Neuronal stem cell (in vitro differentiated cells): ENCODE measurements around the gene LOXHD1.

ENCODE experiments used
- DNase-seq: peaks from one replicate; pipeline ENCODE4 v3.0.0-alpha.2; 2013; ENCODE audit warnings: low spot score
- H2AFZ ChIP-seq: one replicate; pipeline ENCODE4 v1.6.1; 2013; ENCODE audit warnings: mild to moderate bottlenecking, low read length, inconsistent platforms
- H2AK5ac ChIP-seq: 2 replicates; pipeline ENCODE4 v1.6.1; 2013; ENCODE audit warnings: low read depth, mild to moderate bottlenecking, inconsistent platforms, low read length, moderate library complexity, mixed read lengths
- H2BK120ac ChIP-seq: 2 replicates; pipeline ENCODE4 v1.6.1; 2013; ENCODE audit warnings: low read depth, mild to moderate bottlenecking, inconsistent platforms, low read length, moderate library complexity, mixed read lengths
- H2BK12ac ChIP-seq: one replicate; pipeline ENCODE4 v1.6.1; 2013; ENCODE audit warnings: low read length, inconsistent platforms
- H2BK15ac ChIP-seq: 2 replicates; pipeline ENCODE4 v1.6.1; 2013; ENCODE audit warnings: mild to moderate bottlenecking, low read length, inconsistent platforms, mixed read lengths
- H2BK5ac ChIP-seq: one replicate; pipeline ENCODE4 v1.6.1; 2013; ENCODE audit warnings: inconsistent platforms, mild to moderate bottlenecking, low read length, moderate library complexity
- H3K14ac ChIP-seq: one replicate; pipeline ENCODE4 v1.6.1; 2013; ENCODE audit warnings: low read length, inconsistent platforms
- H3K18ac ChIP-seq: 2 replicates; pipeline ENCODE4 v1.6.1; 2013; ENCODE audit warnings: low read length, inconsistent platforms
- H3K23ac ChIP-seq: 2 replicates; pipeline ENCODE4 v1.6.1; 2013; ENCODE audit warnings: low read depth, mild to moderate bottlenecking, mixed read lengths, low read length, inconsistent platforms; ENCODE audit not compliant: poor library complexity
- H3K27ac ChIP-seq: replicated peaks from 3 replicates; pipeline ENCODE4 v1.5.1; 2013; ENCODE audit warnings: low read length, inconsistent platforms
- H3K27me3 ChIP-seq, 3 experiments: 2 replicates each; pipeline ENCODE4 v1.6.1; 2013; ENCODE audit warnings: low read length in 3 of 3, mild to moderate bottlenecking in 2 of 3, inconsistent platforms in 1 of 3, low read depth in 1 of 3, mixed read lengths in 1 of 3, moderate library complexity in 1 of 3; ENCODE audit not compliant: control insufficient read depth in 3 of 3, insufficient read depth in 3 of 3
- H3K36me3 ChIP-seq, 2 donors: replicated peaks in 1 of 2; 2 replicates each; pipeline ENCODE4 v1.6.1; 2013; ENCODE audit warnings: low read length in 2 of 2; ENCODE audit not compliant: control insufficient read depth in 2 of 2, insufficient read depth in 2 of 2
- H3K4ac ChIP-seq: 2 replicates; pipeline ENCODE4 v1.6.1; 2013; ENCODE audit warnings: inconsistent platforms, mild to moderate bottlenecking, low read length, moderate library complexity
- H3K4me1 ChIP-seq, 2 donors: 1 replicate in 1 of 2; 2 replicates in 1 of 2; pipeline ENCODE4 v1.6.1; 2013; ENCODE audit warnings: low read length in 2 of 2, low read depth in 1 of 2; ENCODE audit not compliant: control insufficient read depth in 2 of 2, insufficient read depth in 1 of 2
- H3K4me2 ChIP-seq: one replicate; pipeline ENCODE4 v1.6.1; 2013; ENCODE audit warnings: mild to moderate bottlenecking, low read length, inconsistent platforms; ENCODE audit not compliant: insufficient read depth, poor library complexity, severe bottlenecking
- H3K4me3 ChIP-seq, 2 donors: 2 replicates each; pipeline ENCODE4 v1.5.1; 2013; ENCODE audit warnings: low read length in 2 of 2, mild to moderate bottlenecking in 2 of 2, inconsistent platforms in 1 of 2, moderate library complexity in 1 of 2
- H3K79me1 ChIP-seq: one replicate; pipeline ENCODE4 v1.6.1; 2013; ENCODE audit warnings: low read depth, mild to moderate bottlenecking, inconsistent platforms, low read length, moderate library complexity
- H3K9ac ChIP-seq: one replicate; pipeline ENCODE4 v1.6.1; 2013; ENCODE audit warnings: mild to moderate bottlenecking, low read depth, low read length, inconsistent platforms; ENCODE audit not compliant: poor library complexity
- H3K9me3 ChIP-seq, 2 donors: replicated peaks in 1 of 2; 2 replicates each; pipeline versions ENCODE3 to v1.6.1; 2013; ENCODE audit warnings: low read length in 2 of 2, mild to moderate bottlenecking in 2 of 2, inconsistent platforms in 1 of 2, low read depth in 1 of 2, mixed read lengths in 1 of 2, moderate library complexity in 1 of 2; ENCODE audit not compliant: control insufficient read depth in 2 of 2, insufficient read depth in 1 of 2
- H4K8ac ChIP-seq: one replicate; pipeline ENCODE4 v1.6.1; 2013; ENCODE audit warnings: low read depth, mild to moderate bottlenecking, inconsistent platforms, low read length, moderate library complexity
- H4K91ac ChIP-seq: one replicate; pipeline ENCODE4 v1.6.1; 2013; ENCODE audit warnings: low read length, low read depth, mild to moderate bottlenecking, inconsistent platforms; ENCODE audit not compliant: poor library complexity
- WGBS, 2 donors: extraction: QIAGEN DNeasy Blood & Tissue Kit; methylation state at CpG; one replicate each; pipeline ENCODE4 v1.1.7; 2013; ENCODE audit warnings: missing lambda C conversion rate in 2 of 2, mixed read lengths in 1 of 2; ENCODE audit not compliant: insufficient read length in 2 of 2, insufficient replicate concordance in 1 of 2; ENCODE audit errors: extremely low coverage in 2 of 2; 5-methylcytosine and 5-hydroxymethylcytosine counted together

LOXHD1 gene

DNA sequence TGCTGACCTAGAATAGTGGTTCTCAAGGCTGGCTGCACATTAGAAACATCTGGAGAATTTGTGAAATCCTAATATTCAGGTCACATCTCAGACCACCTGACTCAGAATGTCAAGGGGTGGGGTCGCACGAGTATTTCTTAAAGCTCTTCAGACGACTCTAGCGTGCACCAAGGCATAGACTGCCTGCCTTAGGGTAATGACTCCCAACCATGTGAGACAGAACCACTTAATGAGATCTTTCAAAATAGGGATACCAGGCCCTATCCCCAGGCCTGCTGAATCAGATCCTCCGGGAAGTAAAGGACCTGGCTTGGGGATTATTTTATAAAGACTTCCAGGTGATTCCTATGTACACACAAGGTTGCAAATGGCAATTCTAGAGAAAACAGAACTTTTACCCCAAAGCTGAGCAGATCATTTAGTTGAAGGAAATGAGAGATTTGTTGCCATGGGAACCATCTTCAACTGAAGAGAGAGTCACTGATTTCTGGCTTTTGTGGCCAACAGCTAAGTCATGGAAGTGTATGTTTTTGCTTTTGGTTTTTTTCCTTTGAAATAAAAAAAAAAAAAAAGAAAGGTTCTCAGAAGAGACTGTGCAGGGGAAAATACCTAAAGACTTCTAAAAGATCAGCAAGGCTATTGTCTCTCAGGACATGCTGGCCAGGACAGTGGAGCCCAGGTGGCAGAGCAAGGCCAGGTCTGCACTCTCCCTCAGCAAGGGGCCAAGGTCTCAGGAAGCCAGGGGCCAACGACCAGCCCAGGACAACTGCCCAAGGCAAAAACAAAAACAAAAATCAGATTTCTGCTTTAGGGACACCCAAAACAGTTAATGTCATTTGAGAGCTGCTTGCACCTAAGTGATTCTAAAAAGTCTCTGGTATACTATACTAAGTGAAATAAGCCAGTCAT lies 15.3 kb upstream of the LOXHD1 start:
- no peaks in the 10 kb centered on the region for H3K9me3 ChIP-seq
- H2BK15ac ChIP-seq: no peak overlapping the region
- H3K4me2 ChIP-seq: no peak overlapping the region
- H2AFZ ChIP-seq: no peak overlapping the region
- H2BK120ac ChIP-seq: no peak overlapping the region
- H3K27me3 ChIP-seq: peaks cover 0 to 16% (median 0%) of the 10 kb centered on the region in 3 experiments
- H3K9ac ChIP-seq: no peak overlapping the region
- no peak overlapping the region for H2BK12ac ChIP-seq
- H3K36me3 ChIP-seq: no peaks in the 10 kb centered on the region
- no peak overlapping the region for H3K4me3 ChIP-seq
- H3K27ac ChIP-seq: no peak overlapping the region
- H3K4me1 ChIP-seq: no peaks in the 10 kb centered on the region
- H2AK5ac ChIP-seq: no peak overlapping the region
- H3K18ac ChIP-seq: no peak overlapping the region
- no peak for DNase-seq
- no peak overlapping the region for H3K23ac ChIP-seq
- H2BK5ac ChIP-seq: no peak overlapping the region
- no peak overlapping the region for H4K8ac ChIP-seq
- no CpG with 5 or more reads among the region's 6 CpGs for WGBS, 2 donors
- no peak overlapping the region for H3K14ac ChIP-seq
- no peaks in the 10 kb centered on the region for H3K79me1 ChIP-seq
- no peak overlapping the region for H4K91ac ChIP-seq
- H3K4ac ChIP-seq: no peak overlapping the region

DNA sequence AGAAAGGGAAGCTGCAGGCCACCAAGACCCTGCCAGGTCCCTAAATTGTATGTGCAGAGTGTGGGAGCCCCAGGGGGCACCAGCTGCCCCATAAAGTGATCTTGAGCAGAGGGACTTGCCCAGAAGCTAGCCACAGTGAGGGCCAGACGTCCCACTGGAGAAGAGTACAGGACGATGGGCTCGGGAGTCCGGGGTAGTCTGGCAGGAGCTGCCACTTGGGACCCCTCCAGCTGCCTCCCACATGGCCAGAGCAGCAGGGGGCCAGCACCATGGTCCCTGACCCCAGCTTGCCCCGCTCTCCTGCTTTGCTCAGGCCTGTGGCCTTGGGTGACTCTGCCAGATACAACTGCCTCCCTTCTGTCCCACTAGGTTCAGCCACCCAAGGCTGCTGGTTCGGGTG lies 11.7 kb upstream of the LOXHD1 start:
- peaks cover 0 to 8% (median 0%) of the 10 kb centered on the region in 3 experiments for H3K27me3 ChIP-seq

DNA sequence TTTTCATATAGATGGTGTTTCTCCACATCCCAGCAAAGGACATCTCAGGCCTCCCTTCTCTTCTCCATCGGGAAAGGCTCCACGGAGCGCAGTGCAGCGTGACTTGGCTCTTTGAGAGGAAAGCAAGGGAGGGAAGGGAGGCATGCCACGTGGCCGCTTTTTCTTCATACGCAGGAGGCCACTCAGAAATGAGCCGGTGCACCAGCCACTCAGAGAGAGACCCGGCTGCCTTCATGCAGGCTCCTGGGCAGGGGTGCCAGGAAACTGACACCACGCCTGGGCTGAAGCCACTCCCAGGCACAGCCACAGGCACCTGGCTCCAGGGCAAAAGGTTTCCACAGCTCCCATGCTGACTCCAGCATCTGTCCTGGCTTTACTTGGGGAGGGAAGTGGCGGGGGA lies 11.1 kb upstream of the LOXHD1 start:
- Histone ChIP-seq H2BK12ac (no peak overlapping the region), H3K27ac (no peak overlapping the region), H3K18ac (peak overlapping the region; percentile 19), H2AK5ac (no peak overlapping the region), H3K9me3 (peaks cover 0 to under 1% of the 10 kb centered on the region in 2 donors), H3K79me1 (no peaks in the 10 kb centered on the region), H3K4me3 (no peak overlapping the region), H3K4ac (no peak overlapping the region), H3K36me3 (no peaks in the 10 kb centered on the region), H2BK5ac (no peak overlapping the region), H3K4me1 (no peaks in the 10 kb centered on the region), H2BK120ac (no peak overlapping the region), H4K8ac (no peak overlapping the region), H3K23ac (no peak overlapping the region), H3K9ac (no peak overlapping the region), H3K27me3 (peaks cover 0 to 8% (median 0%) of the 10 kb centered on the region in 3 experiments), H2BK15ac (no peak overlapping the region), H3K4me2 (no peak overlapping the region), H4K91ac (no peak overlapping the region), H3K14ac (peak overlapping the region; percentile 21), H2AFZ (no peak overlapping the region)
- WGBS, 2 donors: no CpG with 5 or more reads among the region's 11 CpGs
- DNase-seq: no peak

More for the DNA sequence above, 11.7 kb upstream of the LOXHD1 start:
- H4K8ac ChIP-seq: no peak overlapping the region
- no peaks in the 10 kb centered on the region for H3K9me3 ChIP-seq
- H2BK15ac ChIP-seq: no peak overlapping the region
- H2BK12ac ChIP-seq: no peak overlapping the region
- no peak overlapping the region for H2AFZ ChIP-seq
- H3K4me3 ChIP-seq: no peak overlapping the region
- H3K4me2 ChIP-seq: no peak overlapping the region
- H4K91ac ChIP-seq: no peak overlapping the region
- no peak overlapping the region for H3K9ac ChIP-seq
- no peaks in the 10 kb centered on the region for H3K79me1 ChIP-seq
- no peak overlapping the region for H3K4ac ChIP-seq
- no peak overlapping the region for H3K27ac ChIP-seq
- H3K23ac ChIP-seq: no peak overlapping the region
- no peak for DNase-seq
- no peak overlapping the region for H2BK5ac ChIP-seq
- WGBS, 2 donors: no CpG with 5 or more reads among the region's 6 CpGs
- no peak overlapping the region for H2BK120ac ChIP-seq
- no peaks in the 10 kb centered on the region for H3K4me1 ChIP-seq
- H3K36me3 ChIP-seq: no peaks in the 10 kb centered on the region
- peak overlapping the region; percentile 84 for H2AK5ac ChIP-seq
- no peak overlapping the region for H3K18ac ChIP-seq
- no peak overlapping the region for H3K14ac ChIP-seq

DNA sequence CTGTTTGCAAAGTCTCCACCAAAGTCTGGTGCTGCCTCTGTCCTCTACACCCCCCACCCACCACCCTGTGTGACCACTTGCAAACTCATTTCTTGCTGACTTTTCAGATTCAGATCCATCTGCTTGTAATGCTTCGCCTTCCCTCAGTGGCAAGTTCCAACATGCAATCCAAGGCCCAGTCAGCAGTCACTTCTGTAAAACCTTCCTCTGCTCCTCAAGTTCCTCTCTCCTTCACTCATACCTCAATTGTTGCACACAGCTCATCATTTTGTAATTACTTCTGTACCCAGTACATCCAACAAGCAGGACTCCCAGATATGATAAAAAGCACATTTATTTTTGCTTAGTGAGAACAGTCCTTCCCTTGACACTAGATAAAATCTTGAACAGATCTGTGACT lies 6.5 kb upstream of the LOXHD1 start:
- no peak overlapping the region for H2BK120ac ChIP-seq
- DNase-seq: no peak
- no peak overlapping the region for H3K4ac ChIP-seq
- no peaks in the 10 kb centered on the region for H3K79me1 ChIP-seq
- H2AK5ac ChIP-seq: no peak overlapping the region
- H4K8ac ChIP-seq: no peak overlapping the region
- no peak overlapping the region for H3K23ac ChIP-seq
- no peak overlapping the region for H2BK5ac ChIP-seq
- no peak overlapping the region for H4K91ac ChIP-seq
- no peak overlapping the region for H3K18ac ChIP-seq
- no peak overlapping the region for H3K14ac ChIP-seq
- H3K4me3 ChIP-seq: no peak overlapping the region
- H3K27me3 ChIP-seq: no peaks in the 10 kb centered on the region
- H3K4me2 ChIP-seq: no peak overlapping the region
- H3K9ac ChIP-seq: no peak overlapping the region
- H3K36me3 ChIP-seq: no peaks in the 10 kb centered on the region
- peaks cover 0 to 5% of the 10 kb centered on the region in 2 donors for H3K9me3 ChIP-seq
- H2AFZ ChIP-seq: no peak overlapping the region
- no peak overlapping the region for H2BK12ac ChIP-seq
- H3K4me1 ChIP-seq: peaks cover 0 to 1% of the 10 kb centered on the region in 2 donors
- no CpG with 5 or more reads among the region's 1 CpG for WGBS, 2 donors
- no peak overlapping the region for H3K27ac ChIP-seq
- H2BK15ac ChIP-seq: no peak overlapping the region
